H9 (cell line): ENCODE results near the gene BAG2. TPM values are rescaled to one million over a fixed set of nuclear protein-coding genes. Genes with fewer than 3 reads are reported as not detected.

Source experiments
- DNase-seq: peaks from one replicate; pipeline ENCODE4 v3.0.0-alpha.2; 2017
- H2AFZ ChIP-seq: one replicate; pipeline ENCODE4 v1.6.1; 2013; ENCODE audit warnings: mild to moderate bottlenecking, low read length, control low read depth, moderate library complexity
- H2AK5ac ChIP-seq: 2 replicates; pipeline ENCODE4 v1.6.1; 2013; ENCODE audit warnings: low read length, control low read depth, mixed read lengths; ENCODE audit not compliant: insufficient read length
- H2BK120ac ChIP-seq: one replicate; pipeline ENCODE4 v1.6.1; 2013; ENCODE audit warnings: low read depth, mild to moderate bottlenecking, low read length, control low read depth, inconsistent platforms; ENCODE audit not compliant: poor library complexity, severe bottlenecking
- H2BK12ac ChIP-seq: 2 replicates; pipeline ENCODE4 v1.6.1; 2013; ENCODE audit warnings: low read length, control low read depth, mixed read lengths, low read depth; ENCODE audit not compliant: insufficient read length
- H2BK15ac ChIP-seq: 2 replicates; pipeline ENCODE4 v1.6.1; 2013; ENCODE audit warnings: low read depth, low read length, control low read depth
- H2BK20ac ChIP-seq: one replicate; pipeline ENCODE4 v1.6.1; 2013; ENCODE audit warnings: low read depth, mild to moderate bottlenecking, low read length, control low read depth, inconsistent platforms; ENCODE audit not compliant: poor library complexity, severe bottlenecking
- H2BK5ac ChIP-seq: 2 replicates; pipeline ENCODE4 v1.6.1; 2013; ENCODE audit warnings: low read length, control low read depth, mixed read lengths; ENCODE audit not compliant: insufficient read length
- H3K14ac ChIP-seq: 2 replicates; pipeline ENCODE4 v1.6.1; 2013; ENCODE audit warnings: low read length, control low read depth; ENCODE audit not compliant: insufficient read depth
- H3K18ac ChIP-seq: 2 replicates; pipeline ENCODE4 v1.6.1; 2013; ENCODE audit warnings: low read depth, mild to moderate bottlenecking, mixed read lengths, low read length, control low read depth; ENCODE audit not compliant: insufficient read length
- H3K23ac ChIP-seq: 2 replicates; pipeline ENCODE4 v1.6.1; 2013; ENCODE audit warnings: low read length, control low read depth, mixed read lengths, low read depth; ENCODE audit not compliant: insufficient read length
- H3K23me2 ChIP-seq: 2 replicates; pipeline ENCODE4 v1.6.1; 2013; ENCODE audit warnings: low read depth, mild to moderate bottlenecking, mixed read lengths, low read length, control low read depth; ENCODE audit not compliant: insufficient read length, poor library complexity, severe bottlenecking
- H3K27ac ChIP-seq: 2 replicates; pipeline ENCODE4 v1.5.1; 2013; ENCODE audit warnings: low read length, control low read depth, mixed read lengths, low read depth; ENCODE audit not compliant: insufficient read length
- H3K27me3 ChIP-seq: 2 replicates; pipeline ENCODE4 v1.6.1; 2013; ENCODE audit warnings: low read length, control low read depth, inconsistent platforms; ENCODE audit not compliant: insufficient read depth
- H3K4ac ChIP-seq: 2 replicates; pipeline ENCODE4 v1.6.1; 2013; ENCODE audit warnings: low read depth, mild to moderate bottlenecking, control low read depth, inconsistent platforms, low read length, moderate library complexity
- H3K4me1 ChIP-seq: 2 replicates; pipeline ENCODE4 v1.6.1; 2013; ENCODE audit warnings: low read length, control low read depth, inconsistent platforms; ENCODE audit not compliant: insufficient read depth
- H3K4me2 ChIP-seq: 2 replicates; pipeline ENCODE4 v1.6.1; 2013; ENCODE audit warnings: low read length, control low read depth, mixed read lengths; ENCODE audit not compliant: insufficient read length, insufficient read depth
- H3K56ac ChIP-seq: 2 replicates; pipeline ENCODE4 v1.6.1; 2013; ENCODE audit warnings: low read depth, mild to moderate bottlenecking, mixed read lengths, low read length, control low read depth; ENCODE audit not compliant: insufficient read length
- H3K79me1 ChIP-seq: 2 replicates; pipeline ENCODE4 v1.6.1; 2013; ENCODE audit warnings: low read depth, mild to moderate bottlenecking, moderate library complexity, low read length, control low read depth, inconsistent platforms; ENCODE audit not compliant: insufficient read depth, poor library complexity, severe bottlenecking
- H3K79me2 ChIP-seq: 2 replicates; pipeline ENCODE4 v1.6.1; 2013; ENCODE audit warnings: low read length, control low read depth, inconsistent platforms; ENCODE audit not compliant: insufficient read depth
- H3K9ac ChIP-seq: 2 replicates; pipeline ENCODE4 v1.6.1; 2013; ENCODE audit warnings: low read length, control low read depth, mixed read lengths; ENCODE audit not compliant: insufficient read length; ENCODE audit errors: extremely low read depth
- H3K9me3 ChIP-seq: one replicate; pipeline ENCODE4 v1.6.1; 2013; ENCODE audit warnings: low read depth, low read length, inconsistent platforms; ENCODE audit not compliant: control insufficient read depth
- H3T11ph ChIP-seq: one replicate; pipeline ENCODE4 v1.6.1; 2013; ENCODE audit warnings: mild to moderate bottlenecking, low read length, control low read depth, inconsistent platforms
- H4K20me1 ChIP-seq: one replicate; pipeline ENCODE4 v1.6.1; 2013; ENCODE audit not compliant: control insufficient read depth, insufficient read length, insufficient read depth
- H4K5ac ChIP-seq: 2 replicates; pipeline ENCODE4 v1.6.1; 2013; ENCODE audit warnings: low read depth, mild to moderate bottlenecking, mixed read lengths, low read length, control low read depth; ENCODE audit not compliant: insufficient read length
- H4K8ac ChIP-seq: replicated peaks from 2 replicates; pipeline ENCODE4 v1.6.1; 2013; ENCODE audit warnings: low read length, control low read depth, mixed read lengths, low read depth; ENCODE audit not compliant: insufficient read length
- H4K91ac ChIP-seq: 2 replicates; pipeline ENCODE4 v1.6.1; 2013; ENCODE audit warnings: low read depth, mild to moderate bottlenecking, moderate library complexity, mixed read lengths, low read length, control low read depth; ENCODE audit not compliant: insufficient read length
- H3K27ac Mint-ChIP-seq, 3 experiments: 2 replicates in 2 of 3; 3 replicates in 1 of 3; pipeline ENCODE4 v1.8.0; 2020 to 2021; ENCODE audit warnings: mixed read lengths in 3 of 3, mild to moderate bottlenecking in 1 of 3, moderate library complexity in 1 of 3
- H3K27me3 Mint-ChIP-seq: 2 replicates; pipeline ENCODE4 v1.8.0; 2021; ENCODE audit warnings: low read depth, mild to moderate bottlenecking, moderate library complexity, mixed read lengths
- H3K36me3 Mint-ChIP-seq, 3 experiments: 2 replicates in 2 of 3; 3 replicates in 1 of 3; pipeline ENCODE4 v1.8.0; 2020 to 2021; ENCODE audit warnings: low read depth in 3 of 3, mixed read lengths in 3 of 3; ENCODE audit not compliant: insufficient read depth in 1 of 3
- H3K4me1 Mint-ChIP-seq, 2 experiments: 2 replicates each; pipeline ENCODE4 v1.8.0; 2020; ENCODE audit warnings: mixed read lengths in 2 of 2
- H3K4me3 Mint-ChIP-seq, 2 experiments: 2 replicates in 1 of 2; 3 replicates in 1 of 2; pipeline ENCODE4 v1.8.0; 2020 to 2021; ENCODE audit warnings: mild to moderate bottlenecking in 2 of 2, mixed read lengths in 2 of 2, moderate library complexity in 1 of 2
- H3K9me3 Mint-ChIP-seq, 2 experiments: 2 replicates in 1 of 2; 3 replicates in 1 of 2; pipeline ENCODE4 v1.8.0; 2020; ENCODE audit warnings: mild to moderate bottlenecking in 2 of 2, mixed read lengths in 2 of 2, moderate library complexity in 1 of 2
- WGBS: extraction: QIAGEN DNeasy Blood & Tissue Kit; methylation state at CpG from one replicate; pipeline ENCODE4 v1.1.7; 2013; ENCODE audit warnings: missing lambda C conversion rate, low lambda C conversion rate, mixed read lengths; ENCODE audit not compliant: insufficient read length; ENCODE audit errors: extremely low coverage; 5-methylcytosine and 5-hydroxymethylcytosine counted together
- total RNA-seq: library from RNA; stranded (reverse); gene quantifications from 2 replicates; pipeline ENCODE4 v1.2.1, GENCODE V29; 2021
- TF ChIP-seq, protein P1 (sequence below): fragments of 200-600 bp; sonication (generic); conservative IDR thresholded peaks from 3 replicates; pipeline ENCODE4 v1.8.0; 2021; ENCODE audit warnings: antibody characterized with exemption, mild to moderate bottlenecking

The BAG2 gene
- total RNA-seq, 1 experiment from 2014 or later, result 8.4 TPM

DNA sequence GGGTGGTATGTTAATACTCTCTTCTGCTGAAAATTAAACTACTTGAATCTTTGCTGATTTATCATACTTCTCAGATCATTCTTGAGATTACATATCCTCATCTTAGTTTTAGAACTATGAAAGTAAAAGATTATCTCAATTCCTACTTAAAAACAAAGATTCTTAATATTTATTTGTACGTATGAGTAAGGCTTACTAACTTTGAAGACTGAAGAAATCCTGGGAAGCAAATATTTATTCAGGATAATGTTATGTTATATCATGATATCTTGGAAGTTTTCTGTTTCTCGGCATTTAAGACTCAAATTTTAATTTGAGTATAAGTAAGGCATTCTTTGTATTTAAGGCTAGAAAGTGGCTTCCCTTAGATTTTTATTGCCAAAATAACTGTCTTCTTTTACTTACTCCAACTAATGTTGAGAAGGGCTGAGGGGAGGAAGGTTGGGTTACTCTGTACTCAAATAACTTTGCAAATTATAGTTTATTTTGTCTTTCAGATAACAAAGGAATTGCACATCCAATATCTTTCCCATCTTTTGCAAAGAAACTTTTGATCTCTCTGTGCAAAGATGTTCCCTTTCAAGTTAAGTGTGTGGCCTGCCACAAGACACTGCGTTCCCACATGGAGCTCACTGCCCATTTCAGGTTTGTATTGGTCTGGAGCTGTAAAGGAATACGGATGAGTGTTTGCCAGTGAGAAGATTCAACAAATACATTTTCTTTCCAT lies 30.5 kb upstream of the BAG2 start:
- H2BK12ac ChIP-seq, result no peak overlapping the region
- H3K27ac ChIP-seq, result no peak overlapping the region
- H3K27me3 ChIP-seq, result no peaks in the 10 kb centered on the region
- no peak overlapping the region for H2AK5ac ChIP-seq
- TF ChIP-seq, protein P1, sequence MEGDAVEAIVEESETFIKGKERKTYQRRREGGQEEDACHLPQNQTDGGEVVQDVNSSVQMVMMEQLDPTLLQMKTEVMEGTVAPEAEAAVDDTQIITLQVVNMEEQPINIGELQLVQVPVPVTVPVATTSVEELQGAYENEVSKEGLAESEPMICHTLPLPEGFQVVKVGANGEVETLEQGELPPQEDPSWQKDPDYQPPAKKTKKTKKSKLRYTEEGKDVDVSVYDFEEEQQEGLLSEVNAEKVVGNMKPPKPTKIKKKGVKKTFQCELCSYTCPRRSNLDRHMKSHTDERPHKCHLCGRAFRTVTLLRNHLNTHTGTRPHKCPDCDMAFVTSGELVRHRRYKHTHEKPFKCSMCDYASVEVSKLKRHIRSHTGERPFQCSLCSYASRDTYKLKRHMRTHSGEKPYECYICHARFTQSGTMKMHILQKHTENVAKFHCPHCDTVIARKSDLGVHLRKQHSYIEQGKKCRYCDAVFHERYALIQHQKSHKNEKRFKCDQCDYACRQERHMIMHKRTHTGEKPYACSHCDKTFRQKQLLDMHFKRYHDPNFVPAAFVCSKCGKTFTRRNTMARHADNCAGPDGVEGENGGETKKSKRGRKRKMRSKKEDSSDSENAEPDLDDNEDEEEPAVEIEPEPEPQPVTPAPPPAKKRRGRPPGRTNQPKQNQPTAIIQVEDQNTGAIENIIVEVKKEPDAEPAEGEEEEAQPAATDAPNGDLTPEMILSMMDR, result no peak
- no peaks in the 10 kb centered on the region for H3K23me2 ChIP-seq
- H3K18ac ChIP-seq, result no peak overlapping the region
- no peak overlapping the region for H4K91ac ChIP-seq
- no peaks in the 10 kb centered on the region for H3K27me3 Mint-ChIP-seq
- H4K5ac ChIP-seq, result no peak overlapping the region
- H2BK120ac ChIP-seq, result no peak overlapping the region
- no peaks in the 10 kb centered on the region for H4K20me1 ChIP-seq
- no peak overlapping the region for H2BK5ac ChIP-seq
- H3K79me2 ChIP-seq, result no peaks in the 10 kb centered on the region; the same call in 1 of the 2 replicates
- no peak overlapping the region for H3K9ac ChIP-seq
- H3K27ac Mint-ChIP-seq, result no peak overlapping the region
- no peak overlapping the region for H3K4ac ChIP-seq
- no peak overlapping the region for H3K14ac ChIP-seq
- no peaks in the 10 kb centered on the region for H3K4me1 ChIP-seq
- no peak overlapping the region for H3T11ph ChIP-seq
- peaks cover 7 to 29% (median 26%) of the 10 kb centered on the region in 3 experiments; a peak in 6 of 7 replicates for H3K36me3 Mint-ChIP-seq
- no peaks in the 10 kb centered on the region for H3K4me1 Mint-ChIP-seq
- H2BK15ac ChIP-seq, result no peak overlapping the region
- H3K79me1 ChIP-seq, result no peaks in the 10 kb centered on the region
- no peak overlapping the region for H3K23ac ChIP-seq
- no peak for DNase-seq
- H2AFZ ChIP-seq, result no peak overlapping the region
- no CpG with 5 or more reads among the region's 4 CpGs for WGBS
- H4K8ac ChIP-seq, result no peak overlapping the region
- no peaks in the 10 kb centered on the region for H3K9me3 ChIP-seq
- no peak overlapping the region for H3K4me2 ChIP-seq
- H3K56ac ChIP-seq, result no peak overlapping the region
- H3K9me3 Mint-ChIP-seq, result no peaks in the 10 kb centered on the region
- H2BK20ac ChIP-seq, result no peak overlapping the region
- no peak overlapping the region for H3K4me3 Mint-ChIP-seq
